Measurements from ENCODE around the gene SMAD4.
"Not testable (repeated sequence)": the region's sequence is repeated elsewhere in the genome, so short reads cannot be mapped to it uniquely, and the experiment has no call there.

- TF ChIP-seq CTCF (IDR thresholded peaks at IDR 0.05; ENCODE audit: borderline replicate concordance, extremely low read depth, low read length, poor library complexity, severe bottlenecking); EZH2 (IDR thresholded peaks at IDR 0.05; ENCODE audit: borderline replicate concordance, low read depth, low read length, severe bottlenecking): not testable (repeated sequence)
Measured at GRCh38 chr18:51116996-51117395, 87.0 kb downstream of the SMAD4 start.
